HG03060 (cell line): ENCODE data around the gene CXCR5.

Experiments
- ATAC-seq: cut with Tn5 transposase; IDR thresholded peaks from one replicate; pipeline ENCODE4 v1.9.1; 2021; ENCODE audit warnings: low read depth, moderate number of reproducible peaks; ENCODE audit not compliant: unreplicated experiment

CXCR5 gene

DNA sequence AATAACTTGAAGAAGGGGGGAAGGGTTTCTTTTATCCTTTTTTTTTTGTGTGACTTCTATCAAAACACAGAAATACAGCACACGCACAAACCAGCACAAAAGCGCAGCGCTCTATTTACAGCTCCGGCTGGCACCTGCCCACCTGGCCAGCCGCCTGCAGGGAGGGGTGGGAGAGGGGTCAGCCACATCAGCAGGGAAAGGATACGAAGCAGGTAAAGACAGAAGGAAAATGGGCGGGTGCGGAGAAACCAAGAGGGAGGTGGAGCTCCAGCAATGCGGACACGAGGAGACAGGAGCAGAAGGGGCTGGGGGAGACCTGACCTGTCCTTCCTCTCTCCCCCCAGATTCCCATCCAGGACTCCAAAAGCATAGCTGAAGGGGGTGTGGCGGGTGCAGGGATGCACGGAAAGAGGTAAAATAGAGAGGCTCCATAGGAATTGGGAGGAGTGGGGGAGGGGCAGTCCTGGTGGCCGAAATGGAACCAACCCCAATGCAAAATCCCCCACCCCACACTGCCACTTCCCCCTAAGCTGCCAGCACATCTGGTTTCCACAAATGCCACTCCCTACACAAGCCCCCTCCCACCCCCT is 14.1 kb downstream of the CXCR5 start:
- no peak for ATAC-seq

GRCh38 chr11:118898400-118899295 is 15.0 kb downstream of the CXCR5 start:
- ATAC-seq: no peak

GRCh38 chr11:118899296-118899688 is 15.6 kb downstream of the CXCR5 start:
- no peak for ATAC-seq

DNA sequence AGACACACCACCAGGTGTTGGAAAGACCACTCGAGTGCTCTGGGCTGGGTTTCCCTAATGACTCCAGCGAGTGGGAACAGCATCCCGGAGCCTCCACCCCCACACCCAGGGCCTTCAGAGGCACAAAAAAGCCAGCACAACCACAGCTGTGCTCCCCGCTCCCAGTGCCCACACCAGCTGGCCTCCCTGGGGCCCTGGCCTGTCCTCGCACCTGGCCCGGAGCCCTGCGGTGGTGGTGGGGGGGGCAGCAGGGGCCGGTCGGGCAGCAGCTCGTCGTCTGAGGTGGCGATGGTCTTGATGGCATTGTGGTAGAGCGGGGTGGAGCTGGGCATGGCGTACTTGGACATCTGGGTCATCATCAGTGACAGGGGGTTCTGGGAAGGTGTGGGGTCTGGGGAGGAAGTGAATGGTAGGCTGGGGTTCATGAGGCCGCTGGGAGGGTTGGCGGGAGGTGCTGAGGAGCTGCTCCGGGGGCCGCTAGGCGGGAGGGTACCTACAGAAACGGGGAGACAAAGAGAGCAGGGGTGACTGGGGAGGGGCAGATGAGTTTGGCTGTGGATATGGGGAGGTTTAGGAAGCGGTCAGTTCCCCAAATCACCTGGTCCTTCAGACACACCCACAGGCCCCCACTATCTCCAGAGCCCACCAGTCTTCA is 16.1 kb downstream of the CXCR5 start:
- no peak for ATAC-seq

DNA sequence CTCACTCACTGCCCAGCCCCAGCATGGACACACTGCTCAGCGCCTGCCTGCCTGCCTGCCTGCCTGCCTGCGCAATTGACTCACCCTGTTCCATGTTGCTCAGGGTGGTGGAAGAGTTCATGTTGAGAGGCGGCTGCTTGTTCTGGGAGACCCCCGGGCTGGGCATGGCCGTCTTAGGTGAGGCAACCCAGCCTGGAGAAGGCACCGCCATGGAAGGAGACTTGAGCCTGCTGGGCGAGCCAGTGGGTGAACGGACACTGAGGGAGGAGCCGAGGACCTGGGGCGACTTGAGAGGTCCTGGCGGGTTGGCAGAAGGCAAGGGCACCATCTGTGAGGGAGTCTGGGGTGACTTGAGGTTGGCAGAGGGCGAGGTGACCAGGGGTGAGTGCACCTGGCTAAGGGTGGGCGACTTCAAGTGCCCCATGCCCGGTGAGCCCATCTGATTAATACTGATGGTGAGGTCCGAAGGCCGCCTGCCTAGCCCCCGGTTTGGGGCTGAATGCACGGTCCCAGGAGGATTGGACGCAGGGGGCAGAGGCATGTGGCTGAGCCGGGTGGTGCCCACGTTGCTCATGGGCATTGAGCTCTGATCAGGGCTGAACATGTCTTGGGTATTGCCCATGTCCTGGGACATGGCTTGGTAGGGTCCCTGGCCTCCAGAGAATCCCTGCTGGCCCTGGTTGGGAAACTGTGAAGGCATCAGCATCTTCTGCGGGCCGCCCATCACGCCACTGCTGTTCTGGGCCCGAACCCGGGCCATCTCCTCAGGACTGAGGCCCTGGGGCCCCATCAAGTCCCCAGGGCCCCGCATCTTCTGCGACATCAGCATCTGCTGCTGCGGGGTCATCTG is 17.1 kb downstream of the CXCR5 start:
- ATAC-seq: no peak

DNA sequence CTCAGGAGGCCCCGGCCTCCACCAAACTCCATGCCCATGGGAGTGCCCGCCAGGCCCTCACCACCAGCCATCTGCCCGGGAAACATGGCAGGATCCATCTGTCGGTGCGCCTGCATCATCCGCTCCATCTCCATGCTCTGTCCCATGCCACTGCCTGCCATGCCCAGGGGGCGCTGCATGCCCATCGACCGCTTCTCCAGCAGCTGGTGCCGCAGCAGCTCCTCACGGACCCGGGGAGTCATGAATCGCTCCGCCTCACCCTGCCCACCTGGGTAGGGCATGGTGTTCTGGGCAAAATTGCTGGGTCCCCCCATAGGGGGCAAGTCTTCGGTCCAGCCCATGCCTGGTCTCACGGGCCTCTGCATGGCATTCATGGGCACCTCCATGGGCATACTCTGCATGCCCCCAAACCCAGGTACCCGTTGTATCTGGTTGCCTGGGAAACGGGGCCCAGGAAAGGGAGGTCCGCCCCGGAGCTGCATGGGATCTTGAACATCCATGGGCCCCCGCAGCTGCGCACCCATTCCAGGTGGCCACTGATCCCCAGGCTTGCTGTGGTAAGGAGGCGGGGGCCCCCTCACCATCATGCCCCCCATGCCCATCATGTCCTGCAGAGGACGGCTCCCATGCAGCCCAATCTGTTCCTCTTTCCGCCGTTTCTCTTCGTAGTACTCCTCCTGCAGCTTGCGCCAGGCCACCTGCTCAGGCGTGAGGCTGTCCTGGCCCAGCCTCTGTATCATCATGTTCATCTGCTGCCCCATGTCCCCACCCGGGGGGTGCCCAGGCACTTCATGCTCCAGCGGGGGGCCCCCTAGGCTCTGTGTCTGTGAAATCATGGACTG is 18.0 kb downstream of the CXCR5 start:
- ATAC-seq: no peak

- no peak for ATAC-seq
Measured at GRCh38 chr11:118902336-118903203, 18.9 kb downstream of the CXCR5 start.

DNA sequence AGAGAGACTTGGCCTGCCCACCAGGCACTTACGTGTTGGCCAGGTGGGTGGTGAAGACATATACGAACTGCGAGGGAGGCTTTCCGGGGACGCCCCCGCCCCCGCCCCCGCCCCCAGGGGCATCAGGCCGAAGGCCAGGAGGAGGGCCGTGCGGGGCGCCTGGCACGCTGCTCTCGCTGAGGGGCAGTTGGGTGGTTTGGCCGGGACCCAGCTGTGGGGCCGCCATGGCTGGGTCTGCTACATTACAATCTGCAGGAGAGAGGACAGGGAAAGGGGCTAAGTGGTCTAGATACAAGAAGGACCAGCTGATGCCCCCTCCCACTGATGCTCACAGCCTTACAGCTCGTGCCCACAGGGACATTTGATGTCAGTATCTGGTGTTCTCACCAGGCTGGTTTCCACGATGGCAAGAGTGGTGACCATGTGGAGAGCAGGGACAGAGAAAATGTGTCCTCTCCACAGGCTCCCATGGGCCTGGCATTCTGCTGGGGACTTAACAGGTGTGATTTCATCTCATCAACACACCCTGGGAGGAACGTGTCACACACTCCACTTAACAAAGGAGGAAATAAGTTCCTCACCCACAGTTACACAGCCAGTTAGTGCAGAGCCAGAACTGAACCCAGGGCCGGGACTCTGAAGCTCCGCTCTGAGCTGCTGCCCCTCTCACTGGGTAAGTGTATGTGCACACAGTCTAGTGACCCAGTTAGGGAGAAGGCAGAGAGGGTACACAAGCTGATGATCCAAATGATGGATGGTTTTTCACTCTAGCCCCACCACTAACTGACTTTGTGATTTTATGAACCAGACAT is 19.7 kb downstream of the CXCR5 start:
- ATAC-seq: no peak

- ATAC-seq: no peak
Measured at GRCh38 chr11:118907051-118908042, 23.7 kb downstream of the CXCR5 start.

GRCh38 chr11:118908264-118908663 is 24.6 kb downstream of the CXCR5 start:
- ATAC-seq: no peak

- ATAC-seq: no peak
Measured at GRCh38 chr11:118908901-118909618, 25.4 kb downstream of the CXCR5 start.

DNA sequence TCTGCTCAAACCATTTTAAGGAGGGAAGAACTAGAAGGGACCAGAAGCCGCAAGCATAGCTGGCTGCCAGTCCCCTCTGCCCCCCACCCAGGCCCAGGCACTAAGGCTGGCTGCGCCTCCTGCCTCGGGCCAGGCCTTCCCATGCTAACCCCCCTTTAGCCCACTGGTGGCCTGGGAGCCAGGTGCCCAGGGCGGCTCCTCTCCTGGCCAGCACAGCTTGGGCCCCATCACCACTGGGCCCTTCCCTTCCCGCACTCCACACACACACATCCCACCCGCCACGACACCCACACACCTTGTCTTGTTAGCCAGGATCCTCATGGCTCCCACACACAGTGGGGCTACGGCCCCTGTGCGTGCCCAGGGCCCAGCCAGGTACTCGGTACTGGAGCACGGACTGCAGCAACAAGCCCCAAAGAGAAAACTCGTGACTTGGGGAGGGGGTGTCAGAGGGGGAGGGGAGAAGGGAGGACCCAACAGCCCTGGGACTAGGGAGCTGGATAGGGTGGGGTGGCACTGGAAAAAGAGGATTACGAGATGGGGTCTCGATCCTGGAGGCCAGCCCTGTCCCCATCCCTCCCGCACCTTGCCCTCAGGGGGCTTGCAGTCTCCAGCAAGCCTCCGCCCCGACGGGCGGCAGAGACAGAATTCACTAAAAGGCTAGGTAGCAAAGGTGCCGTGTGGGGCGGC is 26.1 kb downstream of the CXCR5 start:
- no peak for ATAC-seq

- no peak for ATAC-seq
Measured at GRCh38 chr11:118910309-118911112, 26.8 kb downstream of the CXCR5 start.

DNA sequence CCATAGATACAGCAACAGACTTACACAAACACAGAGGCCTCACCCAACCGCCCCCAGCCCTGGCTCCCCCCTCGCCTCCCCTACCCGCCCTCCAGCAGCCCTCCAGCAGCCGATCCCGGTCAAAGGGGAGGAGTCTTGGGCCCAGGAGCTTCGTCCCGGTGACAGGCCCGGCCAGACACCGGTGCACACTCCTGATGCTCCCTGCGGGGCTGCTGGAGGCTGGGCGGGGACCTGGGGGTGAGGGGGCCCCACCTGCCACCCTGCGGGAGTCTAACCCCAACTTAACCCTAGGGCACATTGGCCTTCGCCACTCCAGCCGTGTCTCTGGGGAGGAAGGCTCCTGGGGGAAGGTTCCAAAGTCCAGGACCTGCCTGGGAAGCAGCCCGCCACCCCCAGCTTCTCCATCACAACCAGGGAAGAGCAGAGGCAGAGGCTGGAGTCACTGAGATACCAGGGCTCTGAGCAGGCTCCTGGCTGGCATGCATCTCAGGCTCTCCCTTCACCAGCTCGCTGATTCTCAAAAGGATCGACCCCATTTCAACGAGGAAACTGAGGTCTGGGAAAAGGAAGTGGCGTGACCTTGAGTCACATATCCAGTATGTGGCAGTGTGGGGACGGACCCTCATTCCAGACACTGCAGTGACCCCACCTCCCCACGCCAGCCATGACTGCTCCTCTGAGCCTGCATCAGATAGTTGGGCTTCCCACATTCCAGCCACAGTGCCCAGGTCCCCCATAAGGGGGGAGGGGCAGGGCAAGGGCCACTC is 27.6 kb downstream of the CXCR5 start:
- no peak for ATAC-seq
